ENCODE data around the gene HHLA2. TPM values are rescaled to one million over a fixed set of nuclear protein-coding genes. Genes with fewer than 3 reads are reported as not detected.

HHLA2 gene
- total and polyA plus RNA-seq, 2 of the 8 experiments (the other 6 are each of a cell fraction or from before 2014, with no cell fraction given): not detected

DNA sequence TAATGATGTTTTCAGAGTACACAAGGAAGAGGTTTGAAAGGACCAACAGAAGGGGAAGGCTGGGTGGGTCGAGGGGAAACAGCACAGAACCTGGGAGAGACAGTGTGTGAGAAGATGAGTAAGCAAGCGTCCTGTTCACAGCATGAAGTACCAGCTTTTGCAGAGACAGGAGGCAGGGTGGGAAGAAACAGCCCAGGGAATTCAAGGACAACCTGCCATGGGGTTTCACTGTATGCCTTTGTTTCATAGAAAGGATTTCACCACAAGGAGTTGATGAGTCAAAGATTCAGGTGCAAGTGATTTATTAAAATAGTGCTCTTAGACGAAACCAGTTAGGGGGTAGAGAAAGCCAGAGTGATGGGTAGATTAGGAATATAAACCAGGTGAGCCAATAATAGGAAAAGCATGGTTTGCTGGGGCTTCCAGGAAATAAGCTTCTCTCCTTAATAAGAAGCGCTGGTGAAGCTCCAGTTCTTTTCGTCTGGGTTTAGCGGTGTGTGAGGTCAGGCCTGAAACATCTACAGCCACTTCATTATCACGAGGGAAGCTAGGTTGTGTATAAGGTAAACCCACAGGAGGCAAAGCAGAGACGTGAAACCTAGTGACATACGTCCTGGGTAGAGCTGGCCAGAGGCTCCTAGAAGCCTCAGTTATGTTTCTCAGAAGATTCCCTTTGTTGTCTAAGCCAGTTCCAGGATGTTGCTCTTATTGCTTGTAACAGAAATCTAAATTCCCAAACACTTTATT, 3.9 kb downstream of the HHLA2 start:
- no peak overlapping the region for H3K18ac ChIP-seq (ENCODE audit: extremely low read depth, low read length)
- no peaks in the 10 kb centered on the region for H3K27me3 ChIP-seq (replicated peaks in 1 of 4; ENCODE audit: control insufficient read depth in 3 of 4, extremely low read depth in 1 of 4, insufficient read depth in 3 of 4, low read length in 3 of 4)
- no peaks in the 10 kb centered on the region for H3K79me2 ChIP-seq (ENCODE audit: control insufficient read depth in 1 of 2, insufficient read depth in 2 of 2, low read length in 2 of 2)
- no peaks in the 10 kb centered on the region for H3K23me2 ChIP-seq (ENCODE audit: low read depth, low read length)
- 81% methylated on average over 9 of the region's 9 CpGs; no CpG with 5 or more reads in 1 of the 2 experiments for WGBS, 2 experiments (ENCODE audit: extremely low coverage in 1 of 2, insufficient coverage in 1 of 2, insufficient read length in 1 of 2, insufficient replicate concordance in 2 of 2, low coverage in 1 of 2, low lambda C conversion rate in 2 of 2, missing lambda C conversion rate in 1 of 2)
- H3K9me3 ChIP-seq (ENCODE audit: insufficient read depth in 2 of 2, low read depth in 1 of 2, low read length in 1 of 2): no peaks in the 10 kb centered on the region
- H4K20me1 ChIP-seq (replicated peaks in 1 of 2; ENCODE audit: control insufficient read depth in 1 of 2, insufficient read depth in 2 of 2, low read length in 2 of 2): no peaks in the 10 kb centered on the region
- no peak overlapping the region for H4K5ac ChIP-seq (ENCODE audit: insufficient read length, low read depth, low read length)
- H3K4me1 ChIP-seq (replicated peaks in 1 of 4; ENCODE audit: control insufficient read depth in 3 of 4, insufficient read depth in 4 of 4, low read length in 3 of 4): peaks cover 0 to 2% (median under 1%) of the 10 kb centered on the region in 4 experiments; a peak in 1 of 7 replicates
- no peak overlapping the region for H2AK5ac ChIP-seq (ENCODE audit: low read depth, low read length)
- no peak overlapping the region for H3K9ac ChIP-seq (replicated peaks in 1 of 4; ENCODE audit: extremely low read depth in 1 of 4, low read depth in 3 of 4, low read length in 3 of 4)
- POLR2A ChIA-PET (ENCODE audit: partially characterized antibody): interaction anchor here (0.7 kb wide), 1 partner anchor 96 kb away, joined by 3 read pairs; no protein-coding TSS in a partner anchor
- H3K56ac ChIP-seq (replicated peaks; ENCODE audit: insufficient read length, low read depth, low read length): no peak overlapping the region
- H2BK120ac ChIP-seq (replicated peaks; ENCODE audit: low read depth, low read length): no peak overlapping the region
- FAIRE-seq: no peak
- CTCF ChIA-PET (ENCODE audit: partially characterized antibody): interaction anchor here (0.6 to 1.8 kb wide), 4 partner anchors 11 to 1358 kb away, joined by 3 to 6 read pairs (median 4); no protein-coding TSS in a partner anchor
- no peak for DNase-seq (ENCODE audit: low read depth in 1 of 2, low spot score in 2 of 2)
- H4K91ac ChIP-seq (replicated peaks; ENCODE audit: insufficient read length, low read length): no peak overlapping the region
- no peaks in the 10 kb centered on the region for H3K79me1 ChIP-seq (ENCODE audit: low read depth, low read length)
- no peak overlapping the region for H3K4me2 ChIP-seq (ENCODE audit: insufficient read depth in 1 of 2, low read depth in 2 of 2, low read length in 2 of 2)
- no peaks in the 10 kb centered on the region for H3K36me3 ChIP-seq (ENCODE audit: control insufficient read depth in 2 of 4, insufficient read depth in 4 of 4, low read length in 3 of 4)
- H3K27ac ChIP-seq (ENCODE audit: low read depth, low read length): no peak overlapping the region
- H2BK20ac ChIP-seq (ENCODE audit: low read length): no peak overlapping the region
- no peak overlapping the region for H2BK12ac ChIP-seq (ENCODE audit: low read depth, low read length)
- peak overlapping the region; percentile 56; the same call in 1 of the 2 replicates for H2AFZ ChIP-seq (ENCODE audit: low read length)
- H3K4me3 ChIP-seq (ENCODE audit: extremely low read depth in 1 of 4, insufficient read depth in 2 of 4, low read depth in 3 of 4, low read length in 4 of 4): no peak overlapping the region
- no peak overlapping the region for H4K8ac ChIP-seq (ENCODE audit: extremely low read depth, insufficient read depth, low read length)
- no peak overlapping the region for H3K14ac ChIP-seq (ENCODE audit: insufficient read length)
- no peak overlapping the region for H3K4ac ChIP-seq (replicated peaks; ENCODE audit: insufficient read length, low read depth, low read length)
- H2BK15ac ChIP-seq (ENCODE audit: low read length): no peak overlapping the region
- TF ChIP-seq YY1 (IDR thresholded peaks at IDR 0.05; ENCODE audit: low read depth, low read length): no peak
- no peak for TF ChIP-seq NRF1 (IDR thresholded peaks at IDR 0.05; ENCODE audit: low read depth, low read length)
- no peak for TF ChIP-seq TEAD4 (IDR thresholded peaks at IDR 0.05; ENCODE audit: low read depth, low read length)
- no peak for TF ChIP-seq BACH1 (IDR thresholded peaks at IDR 0.05; ENCODE audit: low read length)
- TF ChIP-seq ZNF274 (IDR thresholded peaks at IDR 0.05; ENCODE audit: borderline replicate concordance, extremely low read depth, low read length): no peak
- no peak for TF ChIP-seq CBX5 (IDR thresholded peaks at IDR 0.05; ENCODE audit: low read depth, low read length)
- no peak overlapping the region for H3K23ac ChIP-seq (ENCODE audit: insufficient read length)
- 0 out of 2 replicates have a peak overlapping the region, but pooled peaks have one; percentile 35 for H2BK5ac ChIP-seq (ENCODE audit: low read depth, low read length)
